Mononuclear cell (primary cell): ENCODE data around the gene ARHGAP26. TPM values are rescaled to one million over a fixed set of nuclear protein-coding genes. Genes with fewer than 3 reads are reported as not detected.

Experiments
- H3K27me3 ChIP-seq: 2 replicates; pipeline ENCODE4 v1.6.0; 2011; ENCODE audit warnings: low read length, control low read depth; ENCODE audit not compliant: insufficient read depth
- H3K4me1 ChIP-seq: 2 replicates; pipeline ENCODE4 v1.5.1; 2011; ENCODE audit warnings: mild to moderate bottlenecking, low read length, control low read depth; ENCODE audit not compliant: insufficient read depth
- H3K4me3 ChIP-seq: 2 replicates; pipeline ENCODE4 v1.5.1; 2011; ENCODE audit warnings: mild to moderate bottlenecking, low read length, moderate library complexity
- H3K9me3 ChIP-seq: 2 replicates; pipeline ENCODE4 v1.5.1; 2011; ENCODE audit warnings: low read depth, mild to moderate bottlenecking, control low read depth, low read length
- total RNA-seq: library from RNA; depleted of rRNA; stranded (reverse); fragments of >200 nt; gene quantifications from one replicate; pipeline ENCODE4 v1.2.3, GENCODE V29; 2012

Gene ARHGAP26
- total RNA-seq, 1 donor, result 53.6 TPM

DNA sequence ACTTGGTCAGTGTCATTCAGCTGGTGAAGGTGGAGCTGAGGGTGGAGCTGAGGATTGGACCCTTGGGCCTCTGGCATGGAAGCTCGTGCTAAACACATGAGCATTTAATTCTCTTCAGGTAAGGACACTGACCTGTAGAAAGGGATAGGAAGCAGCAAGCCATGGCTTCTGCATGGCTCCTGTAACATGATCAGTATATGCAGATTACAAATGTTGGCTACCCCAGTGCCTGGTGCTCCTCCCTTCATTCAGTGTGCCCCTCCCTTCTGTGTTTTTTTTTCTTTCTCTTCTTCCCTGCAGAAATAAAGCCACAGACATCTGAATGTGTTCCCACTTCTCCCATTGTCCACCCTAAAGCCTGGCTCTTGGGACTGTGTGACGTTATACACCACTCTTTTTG is 52.9 kb downstream of the ARHGAP26 start:
- peaks cover 70% of the 10 kb centered on the region for H3K4me1 ChIP-seq
- no peaks in the 10 kb centered on the region for H3K27me3 ChIP-seq
- no peak overlapping the region for H3K4me3 ChIP-seq
- H3K9me3 ChIP-seq, result no peaks in the 10 kb centered on the region

DNA sequence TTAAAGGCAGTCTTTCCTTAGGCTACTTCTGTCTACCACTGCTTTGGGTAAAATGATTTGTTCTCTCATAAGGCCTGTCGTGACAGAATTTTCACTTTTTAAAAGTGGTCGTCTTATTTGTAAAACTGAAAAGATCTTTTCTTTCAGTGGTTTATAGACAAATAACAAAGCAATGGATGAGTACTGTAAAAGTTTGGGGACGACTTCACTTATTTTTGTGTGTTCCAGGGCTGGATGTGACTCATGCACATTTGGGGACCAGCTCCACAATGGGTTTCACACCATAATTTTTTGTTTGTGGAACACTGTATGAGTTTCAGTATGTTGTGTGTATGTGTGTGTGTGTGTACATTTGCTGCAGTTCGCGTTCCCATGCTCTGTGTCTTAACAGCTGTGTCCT is 53.6 kb downstream of the ARHGAP26 start:
- Histone ChIP-seq H3K4me3 (no peak overlapping the region), H3K9me3 (no peaks in the 10 kb centered on the region), H3K27me3 (no peaks in the 10 kb centered on the region), H3K4me1 (peaks cover 70% of the 10 kb centered on the region)

DNA sequence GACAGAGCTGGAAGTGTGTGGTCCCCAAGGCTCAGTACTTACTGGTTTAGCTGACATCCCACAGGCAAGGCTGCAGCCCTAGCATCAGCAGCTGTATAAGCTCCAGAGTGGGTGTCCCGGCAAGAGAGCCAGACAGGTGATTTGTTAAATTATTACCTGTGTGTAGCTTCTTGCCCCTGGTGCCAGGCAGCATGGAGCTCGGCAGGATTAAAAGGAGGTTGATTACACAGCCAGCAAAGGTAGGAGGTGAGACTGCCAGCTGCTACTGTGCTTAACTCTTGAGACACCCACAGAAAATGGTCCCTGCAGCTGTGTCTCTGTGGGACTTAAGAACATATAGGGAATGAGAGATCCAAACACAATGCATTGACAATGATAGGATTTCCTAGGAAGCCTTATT is 54.2 kb downstream of the ARHGAP26 start:
- Histone ChIP-seq H3K4me3 (no peak overlapping the region), H3K27me3 (no peaks in the 10 kb centered on the region), H3K4me1 (peaks cover 69% of the 10 kb centered on the region), H3K9me3 (no peaks in the 10 kb centered on the region)

DNA sequence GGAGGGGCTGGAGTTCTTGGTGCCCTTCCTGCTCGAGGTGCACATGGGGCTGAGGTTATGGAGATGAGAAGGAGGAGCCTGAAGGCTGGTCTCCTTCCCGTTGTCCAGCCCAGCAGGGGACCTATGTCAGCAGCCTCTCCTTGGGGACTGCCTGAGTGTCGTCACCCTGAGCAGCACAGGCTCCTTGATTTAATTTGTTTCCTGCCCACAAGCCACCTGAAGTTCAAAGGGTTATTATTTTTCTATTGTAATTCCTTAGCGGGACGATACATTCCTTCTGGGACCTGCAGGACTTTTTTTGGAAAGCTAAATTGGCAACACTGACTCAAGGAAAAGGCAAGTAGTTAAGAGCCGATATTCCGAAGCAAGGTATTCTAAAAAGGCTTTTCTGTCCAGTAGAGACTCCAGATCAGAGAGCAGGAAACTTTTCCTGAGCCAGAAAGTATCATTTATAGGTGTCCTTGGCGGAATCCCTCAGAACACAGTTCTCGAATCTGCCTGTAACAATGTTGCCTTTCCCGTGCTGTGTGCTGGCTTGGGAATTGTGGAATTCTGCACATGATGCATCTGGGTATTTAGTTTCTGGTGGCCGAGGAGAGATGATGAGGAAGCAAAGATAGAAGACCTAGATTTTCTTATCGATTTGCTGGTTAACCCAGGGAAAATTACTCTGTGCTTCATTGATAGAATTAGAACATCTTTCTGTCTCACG is 55.4 kb downstream of the ARHGAP26 start:
- no peaks in the 10 kb centered on the region for H3K9me3 ChIP-seq
- peaks cover 75% of the 10 kb centered on the region for H3K4me1 ChIP-seq
- no peak overlapping the region for H3K4me3 ChIP-seq
- H3K27me3 ChIP-seq, result no peaks in the 10 kb centered on the region

DNA sequence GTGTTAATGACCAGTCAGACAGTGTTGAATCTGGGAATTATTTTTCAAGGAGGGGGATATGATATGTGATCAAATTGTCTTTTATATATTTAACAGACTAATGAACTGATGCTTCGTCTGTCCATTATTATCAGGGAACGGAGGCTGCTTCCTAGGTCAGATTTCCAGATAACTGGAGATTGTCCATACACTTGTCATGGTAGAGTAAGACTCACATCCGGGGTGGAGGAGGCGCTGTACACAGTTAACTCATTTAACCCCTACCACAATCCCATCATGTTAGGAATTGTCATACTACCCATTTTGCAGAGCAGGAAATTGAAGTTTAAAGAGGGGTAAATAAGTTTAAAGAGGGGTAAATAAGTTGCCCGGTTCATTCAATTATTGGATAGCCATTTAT is 55.9 kb downstream of the ARHGAP26 start:
- Histone ChIP-seq H3K9me3 (no peaks in the 10 kb centered on the region), H3K27me3 (no peaks in the 10 kb centered on the region), H3K4me3 (no peak overlapping the region), H3K4me1 (peaks cover 77% of the 10 kb centered on the region)

DNA sequence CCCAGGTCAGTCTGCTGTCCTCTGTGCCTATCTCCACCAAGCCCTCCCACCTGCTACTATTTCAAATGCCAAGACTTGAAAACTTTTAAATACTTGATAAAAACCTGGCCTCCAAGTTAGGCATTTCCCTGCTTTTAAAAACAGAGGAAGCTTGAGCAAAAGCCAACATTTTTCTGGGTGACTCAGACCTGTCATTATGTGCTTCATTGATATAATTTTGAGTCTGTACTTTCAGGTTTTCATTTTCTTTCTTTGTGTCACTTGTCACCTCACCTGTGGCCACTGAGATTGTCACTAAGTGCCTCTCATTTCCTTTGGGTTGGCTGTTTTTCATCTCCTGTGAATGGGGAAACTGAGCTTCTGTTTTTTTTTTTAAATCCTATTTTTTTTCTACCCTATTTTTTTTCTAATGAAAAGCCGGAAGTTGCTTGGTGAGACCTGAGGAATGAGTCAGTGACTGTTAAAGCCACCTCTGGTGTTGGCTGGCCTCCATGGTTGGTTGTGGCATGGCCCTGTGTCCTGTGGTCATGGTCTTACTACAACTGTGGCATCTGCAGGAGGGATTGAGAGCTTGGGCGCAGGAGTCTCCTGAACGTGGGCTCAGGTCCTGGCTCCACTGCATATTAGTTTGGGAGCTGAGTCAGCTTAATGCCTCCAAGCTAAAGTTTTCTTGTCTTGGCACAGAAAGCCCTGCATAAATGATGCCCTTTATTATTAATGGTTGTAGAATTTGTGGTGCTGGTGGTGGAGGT is 56.7 kb downstream of the ARHGAP26 start:
- Histone ChIP-seq H3K4me1 (peaks cover 73% of the 10 kb centered on the region), H3K9me3 (no peaks in the 10 kb centered on the region), H3K4me3 (no peak overlapping the region), H3K27me3 (no peaks in the 10 kb centered on the region)

DNA sequence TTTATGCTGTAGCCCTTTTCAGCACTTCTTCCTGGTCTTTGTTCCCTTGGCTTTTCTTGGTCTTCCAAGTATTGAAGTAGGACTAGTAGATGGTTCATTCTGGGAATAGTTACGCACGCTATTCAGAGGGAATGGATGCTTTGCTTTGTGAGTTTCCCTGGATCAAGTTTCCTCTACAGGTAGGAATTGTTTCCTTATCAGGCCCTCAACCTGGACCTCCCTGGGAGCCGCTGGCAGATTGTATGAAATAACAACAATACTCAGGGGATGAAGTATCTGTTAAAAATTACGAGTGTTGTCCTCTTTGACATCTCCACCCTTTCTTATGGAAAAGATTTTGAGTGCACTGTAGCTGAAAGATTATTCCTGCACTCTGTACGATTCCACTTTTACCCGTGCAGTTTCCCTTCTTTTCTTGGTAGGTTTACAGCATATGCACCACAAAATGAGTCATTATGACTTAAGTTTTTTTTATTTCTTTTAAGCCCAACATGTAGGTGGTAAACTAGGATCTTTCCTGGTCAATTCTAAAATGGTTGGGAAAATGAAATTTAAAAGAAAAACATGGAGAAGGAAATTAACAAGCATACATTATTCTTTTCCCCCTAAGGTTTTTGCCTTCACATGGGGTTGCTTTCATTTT is 57.9 kb downstream of the ARHGAP26 start:
- no peak overlapping the region for H3K4me3 ChIP-seq
- no peaks in the 10 kb centered on the region for H3K27me3 ChIP-seq
- H3K9me3 ChIP-seq, result no peaks in the 10 kb centered on the region
- peaks cover 62% of the 10 kb centered on the region for H3K4me1 ChIP-seq

DNA sequence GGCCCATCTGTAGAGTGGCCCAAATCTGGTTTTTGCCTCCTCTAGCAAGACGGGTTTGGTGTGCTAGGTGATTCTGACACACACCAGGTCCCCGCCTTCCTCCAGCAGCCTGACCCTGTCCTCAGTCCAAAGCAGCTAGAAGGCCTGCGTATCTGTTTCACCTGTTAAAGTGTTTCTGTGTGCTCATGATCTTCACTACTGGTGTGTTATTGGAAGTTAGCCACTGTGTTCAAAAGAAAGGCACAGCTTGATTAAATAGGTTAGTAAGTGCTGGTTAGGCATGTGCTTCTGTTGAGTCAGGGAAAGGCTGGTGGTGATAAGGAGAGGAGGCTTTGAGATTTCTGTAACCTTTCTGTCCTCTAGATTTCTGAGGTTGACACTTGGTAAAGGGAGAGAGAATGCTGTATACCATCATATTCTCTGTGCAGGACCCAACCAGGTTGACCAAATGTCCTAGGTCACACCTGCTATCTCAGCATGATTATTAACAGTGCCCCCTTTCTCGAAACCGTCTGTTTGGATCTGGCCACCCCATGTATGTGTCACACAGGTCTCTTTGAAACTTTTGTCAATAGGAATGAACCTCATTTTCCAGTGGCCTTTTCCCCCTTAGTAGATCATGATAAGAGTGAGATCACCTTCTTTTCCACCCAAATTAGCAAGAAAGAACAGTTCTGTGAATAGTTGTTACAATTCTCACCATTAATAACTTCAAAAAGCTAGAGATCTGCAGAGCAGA is 58.8 kb downstream of the ARHGAP26 start:
- Histone ChIP-seq H3K4me1 (peaks cover 59% of the 10 kb centered on the region), H3K27me3 (no peaks in the 10 kb centered on the region), H3K4me3 (no peak overlapping the region), H3K9me3 (no peaks in the 10 kb centered on the region)

DNA sequence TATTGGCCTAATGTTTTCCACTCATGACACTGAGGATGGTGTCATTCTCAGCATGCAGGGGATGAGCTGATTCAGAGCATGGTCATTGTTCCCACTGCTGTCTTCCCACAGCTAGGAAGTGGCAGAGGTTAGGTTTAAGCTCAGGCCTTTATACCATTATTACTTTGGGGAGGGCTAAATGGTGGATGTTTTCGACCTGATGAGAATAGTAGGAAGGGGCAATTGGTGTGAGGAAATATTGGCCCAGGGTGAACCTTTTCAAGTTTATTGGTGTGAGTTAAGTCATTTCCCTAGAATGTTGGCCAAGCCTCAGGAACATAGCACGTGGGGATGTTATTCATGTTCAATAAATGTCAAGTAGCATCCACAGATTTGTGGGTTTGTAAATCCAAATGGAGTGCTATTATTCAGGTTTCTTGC is 59.6 kb downstream of the ARHGAP26 start:
- no peaks in the 10 kb centered on the region for H3K9me3 ChIP-seq
- H3K27me3 ChIP-seq, result no peaks in the 10 kb centered on the region
- no peak overlapping the region for H3K4me3 ChIP-seq
- H3K4me1 ChIP-seq, result peaks cover 51% of the 10 kb centered on the region

DNA sequence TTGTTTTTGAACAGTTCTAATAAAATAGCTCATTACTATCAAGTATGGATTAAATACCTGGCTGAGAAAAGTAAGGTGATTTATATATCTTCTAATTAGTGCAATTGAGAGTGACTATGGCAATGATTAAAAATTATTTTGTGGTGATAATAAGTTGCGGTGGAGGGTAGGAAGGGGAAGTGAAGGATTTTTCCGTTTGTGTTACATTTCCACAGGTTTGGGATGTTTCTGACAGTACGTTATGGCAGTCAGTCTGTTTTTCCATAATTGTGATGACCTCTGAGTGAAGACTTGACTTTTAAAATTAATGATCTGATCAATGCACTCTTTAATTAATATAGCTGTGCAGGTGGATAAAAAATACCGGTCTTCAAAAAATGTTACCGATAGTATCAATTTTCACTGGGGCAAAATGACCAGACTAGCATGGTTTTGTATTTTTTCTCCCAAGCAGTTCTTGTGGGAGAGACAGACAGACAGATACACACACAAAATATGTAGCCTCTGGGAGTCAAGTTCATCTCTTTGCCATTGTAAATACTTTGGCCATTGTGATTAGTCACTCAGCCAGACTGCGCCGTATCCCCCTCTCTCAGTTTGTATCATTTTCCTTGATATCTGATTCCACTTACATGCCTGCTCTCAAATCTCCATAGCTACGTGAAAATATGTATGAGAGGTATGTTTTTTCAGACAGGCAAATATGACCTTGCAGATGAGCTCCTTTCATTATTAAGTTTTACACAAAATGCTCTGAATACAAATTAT is 60.2 kb downstream of the ARHGAP26 start:
- no peaks in the 10 kb centered on the region for H3K27me3 ChIP-seq
- no peak overlapping the region for H3K4me3 ChIP-seq
- H3K9me3 ChIP-seq, result no peaks in the 10 kb centered on the region
- H3K4me1 ChIP-seq, result peaks cover 47% of the 10 kb centered on the region

DNA sequence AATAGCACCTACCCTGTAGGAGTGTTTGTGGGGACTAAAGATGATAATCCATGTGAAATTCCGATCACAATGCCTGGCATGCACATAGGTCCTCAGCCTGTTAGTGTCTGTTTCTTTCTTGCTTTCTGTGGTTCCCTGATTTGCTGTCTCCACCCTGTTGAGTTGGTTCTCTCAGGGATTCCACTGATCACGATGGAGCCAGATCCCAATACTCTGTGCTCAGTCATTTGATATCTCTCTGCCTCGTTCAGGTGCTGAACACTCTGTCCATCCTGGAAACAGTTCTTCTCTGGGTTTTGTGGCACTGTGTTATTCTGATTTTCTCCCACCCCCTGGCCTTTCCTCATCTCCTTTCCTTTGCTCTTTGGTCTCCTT is 60.8 kb downstream of the ARHGAP26 start:
- H3K9me3 ChIP-seq, result no peaks in the 10 kb centered on the region
- no peak overlapping the region for H3K4me3 ChIP-seq
- H3K27me3 ChIP-seq, result no peaks in the 10 kb centered on the region
- H3K4me1 ChIP-seq, result peaks cover 45% of the 10 kb centered on the region

DNA sequence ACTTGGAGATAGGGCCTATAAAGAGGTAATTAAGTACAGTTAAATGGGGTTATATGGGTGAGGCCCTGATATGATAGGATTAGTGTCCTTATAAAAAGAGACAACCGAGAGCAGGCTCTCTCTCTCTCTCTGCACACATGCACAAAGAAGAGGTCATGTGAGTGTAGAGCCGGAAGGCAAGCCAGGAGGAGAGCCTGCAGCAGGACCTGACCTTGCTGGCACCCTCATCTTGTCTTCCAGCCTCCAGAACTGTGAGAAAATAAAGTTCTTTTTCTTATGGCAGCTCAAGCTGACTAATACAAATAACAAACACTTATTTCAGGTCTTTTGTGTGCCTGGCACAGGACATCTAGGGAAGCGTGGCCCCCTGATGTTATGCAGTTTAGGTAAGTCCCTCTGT is 62.1 kb downstream of the ARHGAP26 start:
- H3K4me3 ChIP-seq, result no peak overlapping the region
- peaks cover 44% of the 10 kb centered on the region for H3K4me1 ChIP-seq
- no peaks in the 10 kb centered on the region for H3K27me3 ChIP-seq
- H3K9me3 ChIP-seq, result no peaks in the 10 kb centered on the region

DNA sequence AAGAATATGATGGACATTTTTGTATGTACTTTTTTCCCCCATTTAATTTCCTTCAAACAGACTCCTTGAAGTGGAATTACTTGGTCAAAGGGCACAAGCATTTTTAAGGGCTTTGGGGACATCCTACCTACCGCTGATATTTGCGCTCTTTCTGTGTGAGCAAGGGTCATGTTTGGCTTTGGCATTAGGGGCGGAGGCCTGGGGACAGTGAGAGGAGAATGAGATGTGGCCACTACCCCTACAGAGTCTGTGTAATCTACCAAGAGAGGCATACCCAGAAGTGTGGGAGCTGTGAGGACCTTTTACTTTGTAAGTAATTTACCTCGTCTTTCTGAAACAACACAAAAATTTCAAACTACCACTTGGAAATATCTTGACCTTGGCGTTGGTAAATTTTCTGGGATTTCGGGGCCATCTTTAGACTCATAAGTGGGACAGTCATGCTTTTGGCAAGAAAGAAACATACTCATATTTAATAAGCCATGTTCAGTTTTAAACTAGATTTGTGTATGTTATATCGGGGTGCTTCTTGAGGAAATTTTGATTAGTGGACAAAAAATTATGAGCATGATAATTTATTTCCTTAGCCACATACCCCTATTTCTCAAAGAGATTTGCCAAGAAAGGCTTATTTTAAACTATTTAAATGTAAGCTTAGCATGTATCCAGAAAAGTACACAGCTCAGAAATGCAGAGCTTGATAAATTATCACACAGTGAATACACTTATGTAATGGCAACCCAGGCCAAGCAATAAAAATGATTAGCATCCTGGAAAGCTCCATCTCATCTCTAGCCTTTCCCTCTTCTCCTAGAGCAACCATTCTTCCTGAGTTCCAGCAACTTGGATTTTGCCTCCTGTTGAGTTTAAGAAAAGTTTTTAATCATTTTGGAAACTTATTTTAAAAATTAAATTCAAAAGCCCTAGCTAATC is 63.6 kb downstream of the ARHGAP26 start:
- no peak overlapping the region for H3K4me3 ChIP-seq
- H3K27me3 ChIP-seq, result no peaks in the 10 kb centered on the region
- H3K9me3 ChIP-seq, result no peaks in the 10 kb centered on the region
- peaks cover 39% of the 10 kb centered on the region for H3K4me1 ChIP-seq

DNA sequence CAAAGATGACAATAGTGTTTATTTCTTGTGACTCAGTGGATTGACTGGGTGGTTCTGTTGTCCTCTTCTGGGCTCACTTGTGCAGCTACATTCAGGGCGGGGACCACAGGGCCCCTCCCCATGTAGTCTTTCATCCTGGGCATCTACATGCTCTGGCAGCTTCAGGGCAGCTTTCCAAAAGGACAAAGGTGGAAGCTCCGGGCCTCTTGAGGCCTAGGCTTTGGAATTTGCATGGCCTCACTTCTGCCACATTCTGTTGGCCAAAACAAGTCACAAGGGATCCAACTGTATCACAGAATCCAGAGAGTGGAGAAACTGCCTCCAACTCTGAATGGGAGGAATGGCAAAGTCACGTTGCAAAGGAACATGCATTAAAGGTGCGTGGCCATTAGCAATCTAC is 64.3 kb downstream of the ARHGAP26 start:
- H3K4me3 ChIP-seq, result no peak overlapping the region
- peaks cover 41% of the 10 kb centered on the region for H3K4me1 ChIP-seq

More for the DNA sequence above, 64.3 kb downstream of the ARHGAP26 start:
- no peaks in the 10 kb centered on the region for H3K9me3 ChIP-seq
- no peaks in the 10 kb centered on the region for H3K27me3 ChIP-seq
